Large intestine (tissue), 3 donors: Measurements from ENCODE around the gene GBP6. TPM values are rescaled to one million over a fixed set of nuclear protein-coding genes. Genes with fewer than 3 reads are reported as not detected.

Experiments
- DNase-seq, 2 donors: peaks; one replicate each; pipeline versions ENCODE4 v3.0.0 to v3.0.0-alpha.2; 2013
- H3K27ac ChIP-seq: one replicate; pipeline ENCODE4 v1.5.1; 2013; ENCODE audit warnings: low read length
- H3K27me3 ChIP-seq: 2 replicates; pipeline ENCODE4 v1.6.1; 2013; ENCODE audit warnings: low read length; ENCODE audit not compliant: control insufficient read depth, insufficient read depth
- H3K36me3 ChIP-seq: 2 replicates; pipeline ENCODE4 v1.6.1; 2013; ENCODE audit warnings: low read length; ENCODE audit not compliant: control insufficient read depth, insufficient read depth
- H3K4me1 ChIP-seq: one replicate; pipeline ENCODE4 v1.6.1; 2013; ENCODE audit warnings: low read length; ENCODE audit not compliant: control insufficient read depth, insufficient read depth
- H3K4me3 ChIP-seq: one replicate; pipeline ENCODE4 v1.5.1; 2013; ENCODE audit warnings: low read length
- H3K9me3 ChIP-seq: one replicate; pipeline ENCODE4 v1.6.1; 2013; ENCODE audit warnings: mild to moderate bottlenecking, low read depth, low read length, moderate library complexity; ENCODE audit not compliant: control insufficient read depth
- WGBS: methylation state at CpG from one replicate; pipeline ENCODE4 v1.1.5; 2013; ENCODE audit warnings: low lambda C conversion rate; ENCODE audit not compliant: insufficient coverage; 5-methylcytosine and 5-hydroxymethylcytosine counted together
- polyA plus RNA-seq: library from polyadenylated mRNA; unstranded; fragments of 120-200 nt; gene quantifications from one replicate; pipeline ENCODE4 v1.2.1, GENCODE V29; 2013

GBP6 gene
- polyA plus RNA-seq, 1 donor, result 0.04 TPM

- no CpG with 5 or more reads among the region's 1 CpG for whole genome bisulfite sequencing
- Histone ChIP-seq H3K4me1 (no peaks in the 10 kb centered on the region), H3K27me3 (no peaks in the 10 kb centered on the region), H3K4me3 (no peak overlapping the region), H3K9me3 (no peaks in the 10 kb centered on the region), H3K36me3 (no peaks in the 10 kb centered on the region), H3K27ac (no peak overlapping the region)
- no peak for DNase-seq
Observed at GRCh38 chr1:89351597-89352311, 12.1 kb upstream of the GBP6 start.

GRCh38 chr1:89352421-89352820 lies 11.4 kb upstream of the GBP6 start:
- H3K4me1 ChIP-seq, result no peaks in the 10 kb centered on the region
- H3K36me3 ChIP-seq, result no peaks in the 10 kb centered on the region
- no peak overlapping the region for H3K4me3 ChIP-seq
- WGBS, result 80% methylated on average over 1 of the region's 2 CpGs
- H3K27ac ChIP-seq, result no peak overlapping the region
- H3K9me3 ChIP-seq, result no peaks in the 10 kb centered on the region
- DNase-seq, result no peak
- H3K27me3 ChIP-seq, result no peaks in the 10 kb centered on the region

DNA sequence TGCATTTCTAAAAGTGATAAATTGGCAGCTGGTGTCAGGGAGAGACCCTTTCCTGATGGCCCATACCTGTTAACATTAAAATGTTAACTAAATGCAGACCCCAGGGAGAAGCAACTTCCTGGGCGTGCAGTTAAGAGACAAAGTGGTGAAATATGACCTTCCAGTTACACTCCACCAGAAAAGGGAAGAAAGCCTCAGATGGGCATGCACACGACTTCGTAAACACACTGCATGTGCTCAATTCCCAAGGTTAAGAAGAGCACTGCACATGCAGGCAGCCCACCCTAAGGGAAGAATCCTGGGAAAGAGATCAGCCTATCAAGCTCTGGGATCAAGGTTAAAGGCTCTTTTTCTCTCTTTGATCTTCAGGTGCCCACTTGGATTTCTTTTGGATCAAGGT lies 9.7 kb upstream of the GBP6 start:
- Histone ChIP-seq H3K27me3 (no peaks in the 10 kb centered on the region), H3K4me1 (no peaks in the 10 kb centered on the region), H3K4me3 (no peak overlapping the region), H3K27ac (no peak overlapping the region), H3K9me3 (no peaks in the 10 kb centered on the region), H3K36me3 (no peaks in the 10 kb centered on the region)
- DNase-seq, result no peak
- WGBS, result no CpG with 5 or more reads among the region's 3 CpGs

- Histone ChIP-seq H3K4me1 (no peaks in the 10 kb centered on the region), H3K9me3 (no peaks in the 10 kb centered on the region), H3K27me3 (no peaks in the 10 kb centered on the region), H3K27ac (no peak overlapping the region), H3K36me3 (no peaks in the 10 kb centered on the region), H3K4me3 (no peak overlapping the region)
- WGBS, result no CpG with 5 or more reads among the region's 1 CpG
- no peak for DNase-seq
Observed at GRCh38 chr1:89355056-89355455, 8.8 kb upstream of the GBP6 start.

DNA sequence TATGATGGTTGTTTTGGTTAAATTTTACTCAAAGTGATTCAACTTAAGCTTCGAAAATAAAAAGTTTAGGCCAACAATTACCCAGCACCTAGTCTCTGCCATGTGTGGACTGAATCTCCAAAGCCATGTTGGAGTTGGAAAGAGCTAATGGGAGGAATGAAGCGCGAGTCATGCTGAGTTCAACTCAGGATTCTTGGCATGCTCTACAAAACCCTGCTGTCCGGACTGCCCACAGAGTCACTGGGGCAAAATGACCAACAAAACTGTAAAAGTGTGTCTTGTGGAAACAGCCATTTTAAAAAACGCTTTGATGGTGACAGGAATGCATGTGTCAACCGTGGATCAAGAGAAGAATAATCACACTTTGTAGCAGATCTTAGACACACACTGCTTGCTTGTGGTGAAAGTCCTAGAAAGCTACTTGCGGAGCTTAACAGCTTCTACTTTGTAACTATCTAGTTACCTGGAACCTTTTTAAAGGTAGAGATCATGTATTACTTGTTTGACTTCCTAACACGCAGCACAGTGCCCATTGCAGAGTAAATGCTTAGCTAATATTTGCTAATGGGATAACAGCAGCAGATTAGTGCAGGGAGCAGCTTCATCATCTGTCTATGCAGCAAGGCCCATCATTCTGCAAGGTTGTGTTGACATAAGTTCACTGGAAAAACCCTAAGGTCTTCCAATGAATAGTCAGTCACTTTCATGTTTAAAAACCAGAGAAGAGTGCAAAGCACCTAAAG lies 7.0 kb upstream of the GBP6 start:
- H3K27ac ChIP-seq, result no peak overlapping the region
- H3K4me1 ChIP-seq, result no peaks in the 10 kb centered on the region
- WGBS, result no CpG with 5 or more reads among the region's 8 CpGs
- peak in 1 of 2 donors; percentile 36 for DNase-seq
- no peaks in the 10 kb centered on the region for H3K27me3 ChIP-seq
- no peak overlapping the region for H3K4me3 ChIP-seq
- no peaks in the 10 kb centered on the region for H3K9me3 ChIP-seq
- no peaks in the 10 kb centered on the region for H3K36me3 ChIP-seq

DNA sequence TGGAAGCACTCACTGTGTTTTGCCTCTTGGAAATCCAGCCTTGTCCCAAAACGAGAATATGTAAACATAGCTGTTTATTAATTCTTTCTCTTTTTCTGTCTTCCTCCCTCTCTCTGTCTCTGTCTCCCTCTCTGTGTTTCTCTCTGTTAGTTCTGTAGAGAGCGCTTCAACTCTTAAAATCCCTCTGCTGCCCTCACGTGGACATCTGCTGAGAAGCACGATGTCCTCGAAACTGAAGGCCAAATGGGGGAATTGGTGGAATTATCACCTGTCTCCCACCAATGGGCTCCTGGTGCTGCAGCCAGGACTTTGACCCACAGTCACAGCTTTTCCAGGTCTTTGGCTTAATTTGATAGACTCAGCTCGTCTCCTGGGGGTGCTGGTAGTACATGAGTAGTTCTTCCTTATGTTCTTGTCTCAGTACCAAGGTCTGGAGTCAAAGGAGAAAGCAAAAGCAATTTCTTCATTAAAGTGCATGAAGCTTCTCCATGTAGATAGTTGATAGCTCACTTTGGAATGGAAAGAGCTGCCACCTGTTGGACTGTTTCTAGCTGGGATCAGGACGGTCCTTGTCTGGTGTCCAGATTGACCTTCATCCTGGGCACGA lies 5.5 kb upstream of the GBP6 start:
- Histone ChIP-seq H3K27me3 (no peaks in the 10 kb centered on the region), H3K36me3 (no peaks in the 10 kb centered on the region), H3K9me3 (no peaks in the 10 kb centered on the region), H3K27ac (peak overlapping the region; percentile 4), H3K4me1 (no peaks in the 10 kb centered on the region), H3K4me3 (no peak overlapping the region)
- WGBS, result 0% methylated on average over 1 of the region's 8 CpGs
- peak; percentile 67 to 81 for DNase-seq

GRCh38 chr1:89360716-89361115 lies 3.1 kb upstream of the GBP6 start:
- Histone ChIP-seq H3K4me1 (no peaks in the 10 kb centered on the region), H3K27ac (no peak overlapping the region), H3K36me3 (no peaks in the 10 kb centered on the region), H3K27me3 (no peaks in the 10 kb centered on the region), H3K4me3 (no peak overlapping the region), H3K9me3 (no peaks in the 10 kb centered on the region)
- DNase-seq, result no peak
- WGBS, result no CpG with 5 or more reads among the region's 1 CpG

DNA sequence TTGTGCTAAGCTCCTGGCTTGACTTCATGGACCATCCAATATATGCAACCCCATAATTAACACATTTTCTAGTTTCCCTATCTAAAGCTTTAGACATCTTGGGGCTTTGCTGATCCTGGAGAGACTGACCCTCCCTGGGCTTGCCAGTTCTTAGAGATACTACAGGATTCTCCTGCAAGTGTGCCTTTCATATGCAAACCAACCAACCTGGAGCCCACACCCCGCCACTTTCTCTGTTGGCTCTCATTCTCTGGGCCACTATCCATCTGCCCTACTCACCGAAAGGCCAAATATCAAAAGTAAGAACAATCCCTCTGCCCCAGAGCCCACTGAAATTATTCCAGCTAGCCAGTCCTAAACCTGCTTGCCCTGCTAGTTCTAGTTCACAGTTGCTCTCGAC lies 2.2 kb upstream of the GBP6 start:
- Histone ChIP-seq H3K4me3 (no peak overlapping the region), H3K27me3 (no peaks in the 10 kb centered on the region), H3K27ac (no peak overlapping the region), H3K4me1 (no peaks in the 10 kb centered on the region), H3K36me3 (no peaks in the 10 kb centered on the region), H3K9me3 (no peaks in the 10 kb centered on the region)
- DNase-seq, result no peak
- 100% methylated on average over 1 of the region's 3 CpGs for WGBS

DNA sequence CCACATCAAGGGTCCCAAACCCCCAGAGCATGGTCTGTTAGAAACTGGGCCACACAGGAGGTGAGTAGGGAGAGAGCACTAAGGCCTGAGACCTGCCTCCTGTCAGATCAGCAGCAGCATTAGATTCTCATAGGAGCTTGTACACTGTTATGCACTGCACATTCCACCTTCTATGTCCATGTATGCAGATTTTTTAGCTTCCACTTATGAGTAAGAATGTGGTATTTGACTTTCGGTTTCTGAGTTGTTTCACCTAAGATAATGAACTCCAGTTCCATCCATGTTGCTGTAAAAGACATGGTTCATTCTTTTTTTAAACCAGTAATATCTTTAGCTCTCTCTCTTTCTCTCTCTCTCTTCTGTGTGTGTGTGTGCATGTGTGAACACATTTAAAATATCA lies 663 bp upstream of the GBP6 start:
- Histone ChIP-seq H3K9me3 (no peaks in the 10 kb centered on the region), H3K27me3 (no peaks in the 10 kb centered on the region), H3K4me3 (no peak overlapping the region), H3K27ac (no peak overlapping the region), H3K36me3 (no peaks in the 10 kb centered on the region), H3K4me1 (no peaks in the 10 kb centered on the region)
- peak in 1 of 2 donors; percentile 27 for DNase-seq
- WGBS, result 33% methylated on average over 1 of the region's 1 CpG

DNA sequence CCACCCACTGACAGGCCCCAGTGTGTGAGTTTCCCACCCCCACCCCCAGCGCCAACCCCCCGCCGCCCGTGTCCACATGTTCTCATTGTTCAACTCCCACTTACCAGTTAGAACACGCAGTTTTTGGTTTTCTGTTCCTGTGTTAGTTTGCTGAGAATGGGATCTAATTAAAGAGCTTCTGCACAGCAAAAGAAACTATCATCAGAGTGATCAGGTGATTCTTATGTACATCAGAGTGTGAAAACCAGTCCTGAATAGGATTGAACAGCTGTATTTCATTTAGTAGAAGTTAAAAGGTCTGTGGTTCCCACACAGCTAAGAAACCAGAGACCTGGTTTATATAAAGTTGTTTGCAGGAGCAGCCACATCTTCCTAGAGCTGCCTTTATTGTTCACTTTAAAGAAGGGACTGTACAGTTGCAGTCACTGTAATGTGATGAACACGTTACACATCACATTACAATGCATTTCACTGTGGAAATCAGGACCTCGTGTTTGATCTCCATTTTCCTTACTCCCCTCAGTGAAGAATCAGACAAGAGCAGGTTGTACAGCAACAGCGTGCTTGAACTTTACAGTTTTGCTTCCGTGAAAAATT lies 1.2 kb downstream of the GBP6 start:
- 71% methylated on average over 2 of the region's 9 CpGs for WGBS

More for the DNA sequence above, 1.2 kb downstream of the GBP6 start:
- DNase-seq, result no peak
- H3K27me3 ChIP-seq, result no peaks in the 10 kb centered on the region
- H3K36me3 ChIP-seq, result no peaks in the 10 kb centered on the region
- H3K9me3 ChIP-seq, result no peaks in the 10 kb centered on the region
- H3K4me1 ChIP-seq, result no peaks in the 10 kb centered on the region
- H3K27ac ChIP-seq, result no peak overlapping the region
- no peak overlapping the region for H3K4me3 ChIP-seq
